HG03280 (cell line): Measurements from ENCODE around the gene FKBP1A.
"Not testable (repeated sequence)": the region's sequence is repeated elsewhere in the genome, so short reads cannot be mapped to it uniquely, and the experiment has no call there.

Experiments used
- ATAC-seq: cut with Tn5 transposase; IDR thresholded peaks from one replicate; pipeline ENCODE4 v1.9.1; 2021; ENCODE audit warnings: mild to moderate bottlenecking, moderate library complexity; ENCODE audit not compliant: unreplicated experiment

The FKBP1A gene

GRCh38 chr20:1368448-1369199 is 24.2 kb downstream of the FKBP1A start:
- ATAC-seq, result no peak

GRCh38 chr20:1367479-1367878 is 25.4 kb downstream of the FKBP1A start:
- no peak for ATAC-seq

- no peak for ATAC-seq
These were observed 28.7 kb downstream of the FKBP1A start for GRCh38 chr20:1364106-1364505.

- ATAC-seq, result no peak
These were observed 29.3 kb downstream of the FKBP1A start for GRCh38 chr20:1363522-1363921.

GRCh38 chr20:1362484-1362883 is 30.4 kb downstream of the FKBP1A start:
- no peak for ATAC-seq

GRCh38 chr20:1360094-1360846 is 32.6 kb downstream of the FKBP1A start:
- ATAC-seq, result no peak

GRCh38 chr20:1357921-1358671 is 34.8 kb downstream of the FKBP1A start:
- no peak for ATAC-seq

GRCh38 chr20:1353956-1354355 is 38.9 kb downstream of the FKBP1A start:
- no peak for ATAC-seq

- ATAC-seq, result no peak
These were observed 46.4 kb downstream of the FKBP1A start for GRCh38 chr20:1346315-1346969.

GRCh38 chr20:1345756-1346093 is 47.1 kb downstream of the FKBP1A start:
- no peak for ATAC-seq

GRCh38 chr20:1345030-1345755 is 47.7 kb downstream of the FKBP1A start:
- no peak for ATAC-seq

- ATAC-seq, result not testable (repeated sequence)
These were observed 49.3 kb downstream of the FKBP1A start for GRCh38 chr20:1343446-1344124.

GRCh38 chr20:1341561-1342265 is 51.1 kb downstream of the FKBP1A start:
- ATAC-seq, result no peak

GRCh38 chr20:1338801-1339200 is 54.1 kb downstream of the FKBP1A start:
- ATAC-seq, result no peak

- no peak for ATAC-seq
These were observed 54.8 kb downstream of the FKBP1A start for GRCh38 chr20:1338096-1338495.

GRCh38 chr20:1337441-1337840 is 55.4 kb downstream of the FKBP1A start:
- no peak for ATAC-seq

- ATAC-seq, result no peak
These were observed 56.0 kb downstream of the FKBP1A start for GRCh38 chr20:1336699-1337367.

- ATAC-seq, result no peak
These were observed 56.7 kb downstream of the FKBP1A start for GRCh38 chr20:1335961-1336698.
